Measurements from ENCODE around the gene MTG1.
"Not testable (repeated sequence)": the region's sequence is repeated elsewhere in the genome, so short reads cannot be mapped to it uniquely, and the experiment has no call there.

The MTG1 gene

GRCh38 chr10:133359554-133359971 is 34.4 kb upstream of the MTG1 start:
- DNase-seq, result no peak

DNA sequence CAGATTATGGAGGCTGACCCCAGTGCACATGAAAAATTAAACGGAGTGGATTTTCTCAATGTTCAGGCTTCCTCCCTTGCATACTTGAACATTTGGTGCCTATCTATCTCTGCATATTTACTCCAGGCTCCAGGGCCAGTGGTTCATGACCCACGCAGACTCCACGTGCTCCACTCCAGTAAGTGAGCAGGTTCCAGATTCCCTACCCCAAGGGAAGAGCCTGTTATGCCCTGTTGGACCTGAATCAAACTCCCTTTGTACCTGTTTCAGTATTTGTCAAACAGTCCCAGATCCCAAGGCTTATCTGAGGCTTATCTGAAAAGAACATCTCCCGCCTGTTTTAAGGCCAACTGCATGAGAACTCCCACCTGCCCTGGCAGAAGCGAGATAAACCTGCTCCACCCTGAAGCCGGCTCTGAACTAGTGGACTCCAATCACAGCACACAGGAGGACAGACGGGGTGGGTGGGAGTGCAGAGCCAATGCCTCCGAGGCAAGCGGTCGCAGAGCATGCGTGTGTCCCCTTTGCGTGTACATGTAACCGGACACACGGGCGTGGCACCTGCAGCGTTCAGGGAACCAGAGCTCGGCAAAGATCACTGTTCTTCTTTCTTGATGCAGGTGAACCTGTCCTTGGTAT is 33.9 kb upstream of the MTG1 start:
- DNase-seq, result no peak

DNA sequence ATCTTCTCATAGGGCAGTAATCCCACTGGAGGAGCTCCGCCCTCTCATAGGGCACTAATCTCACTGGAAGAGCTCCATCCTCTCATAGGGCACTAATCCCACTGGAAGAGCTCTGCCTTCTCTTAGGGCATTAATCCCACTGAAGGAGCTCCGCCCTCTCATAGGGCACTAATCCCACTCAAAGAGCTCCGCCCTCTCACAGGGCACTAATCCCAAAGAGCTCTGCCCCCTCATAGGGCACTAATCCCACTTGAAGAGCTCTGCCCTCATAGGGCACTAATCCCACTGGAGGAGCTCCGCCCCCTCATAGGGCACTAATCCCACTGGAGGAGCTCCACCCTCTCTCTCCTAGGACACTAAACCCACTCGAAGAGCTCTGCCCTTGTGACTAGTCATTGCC is 32.7 kb upstream of the MTG1 start:
- no peak for DNase-seq

DNA sequence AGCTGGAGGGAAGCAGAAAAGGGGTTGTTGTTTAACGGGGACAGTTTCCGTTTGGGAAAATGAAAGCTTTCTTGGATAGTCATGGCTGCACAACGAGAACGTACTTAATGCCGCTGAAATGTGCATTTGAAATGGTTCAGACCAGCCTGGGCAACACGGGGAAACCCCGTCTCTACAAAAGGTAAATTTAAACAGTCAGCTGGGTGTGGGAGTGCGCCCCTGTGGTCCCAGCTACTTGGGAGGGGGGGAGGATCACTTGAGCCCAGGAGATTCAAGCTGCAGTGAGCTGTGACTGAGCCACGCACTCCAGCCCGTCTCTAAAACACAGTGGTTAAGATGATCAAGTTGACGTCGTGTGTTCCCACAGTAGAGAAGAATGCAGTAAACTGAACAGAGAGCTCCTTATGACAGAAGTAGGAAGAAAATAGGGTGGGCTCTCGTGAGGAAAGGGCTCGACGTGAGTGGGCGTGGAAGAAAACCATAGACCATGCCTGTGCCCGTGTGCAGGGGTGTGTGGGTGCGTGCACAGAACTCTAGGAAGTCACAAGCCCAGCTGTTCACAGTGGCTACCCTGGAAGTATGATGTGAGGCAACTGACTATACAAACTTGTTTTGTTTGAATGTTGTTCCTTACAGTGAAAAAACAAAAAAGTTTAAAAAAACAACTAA is 32.0 kb upstream of the MTG1 start:
- no peak for DNase-seq

DNA sequence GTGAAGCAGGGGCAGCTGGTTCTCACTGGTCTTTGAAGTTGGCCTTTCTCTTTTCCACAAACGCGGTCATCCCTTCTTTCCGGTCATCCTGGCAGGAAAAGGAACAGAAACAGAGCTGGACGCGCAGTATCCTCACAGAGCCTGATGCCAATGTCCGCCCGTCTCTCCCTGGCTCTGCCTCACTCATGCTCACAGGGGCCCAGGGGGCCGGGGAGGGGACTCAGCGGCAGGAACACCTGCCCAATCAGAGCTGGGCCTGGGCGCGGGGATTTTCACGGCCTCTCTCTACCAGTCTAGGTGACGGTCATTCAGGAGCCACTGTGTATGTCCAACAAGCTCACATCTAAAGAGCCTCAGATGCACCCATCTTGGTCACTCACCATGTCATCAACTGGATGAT is 31.1 kb upstream of the MTG1 start:
- no peak for DNase-seq

DNA sequence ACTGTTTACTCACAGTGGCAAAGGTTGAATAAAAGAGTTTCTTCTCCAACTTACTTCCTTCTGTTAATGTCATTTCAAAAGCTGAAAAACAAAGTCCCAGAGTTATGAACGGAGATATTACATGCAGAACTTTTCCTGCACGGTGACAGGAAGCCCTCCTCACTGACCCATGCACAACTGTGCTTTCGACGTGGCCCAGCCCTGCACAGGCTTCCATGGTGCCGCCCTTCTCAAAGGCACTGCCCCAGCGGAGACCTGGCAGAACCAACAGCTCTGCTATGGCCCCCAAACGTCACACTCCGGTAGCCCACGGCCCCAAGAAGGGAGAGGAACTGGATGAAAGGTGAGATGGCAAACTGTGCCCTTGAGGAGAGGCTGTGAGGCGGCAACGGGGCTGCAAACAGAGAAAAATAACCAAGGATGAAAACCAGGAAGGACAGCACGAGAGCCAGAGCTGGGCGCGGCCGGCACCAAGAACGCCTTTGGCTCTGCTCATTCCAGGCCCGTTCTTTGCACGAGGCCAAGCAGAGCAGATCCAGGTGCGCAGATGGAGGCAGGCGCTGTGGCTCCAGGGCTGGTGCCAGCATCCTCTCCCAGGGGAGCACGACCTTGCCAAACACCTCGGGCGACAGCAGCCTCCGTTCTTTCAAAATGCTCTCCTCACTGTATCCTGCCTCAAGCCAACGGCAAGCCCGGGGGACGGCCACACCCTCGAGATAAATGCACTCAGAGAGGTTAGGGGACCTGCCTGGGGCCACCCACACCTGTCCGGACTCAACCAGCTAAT is 29.1 kb upstream of the MTG1 start:
- no peak for DNase-seq

- no peak for DNase-seq
Measured at GRCh38 chr10:133365461-133366129, 28.4 kb upstream of the MTG1 start.

- no peak for DNase-seq
Measured at GRCh38 chr10:133366130-133366478, 27.9 kb upstream of the MTG1 start.

DNA sequence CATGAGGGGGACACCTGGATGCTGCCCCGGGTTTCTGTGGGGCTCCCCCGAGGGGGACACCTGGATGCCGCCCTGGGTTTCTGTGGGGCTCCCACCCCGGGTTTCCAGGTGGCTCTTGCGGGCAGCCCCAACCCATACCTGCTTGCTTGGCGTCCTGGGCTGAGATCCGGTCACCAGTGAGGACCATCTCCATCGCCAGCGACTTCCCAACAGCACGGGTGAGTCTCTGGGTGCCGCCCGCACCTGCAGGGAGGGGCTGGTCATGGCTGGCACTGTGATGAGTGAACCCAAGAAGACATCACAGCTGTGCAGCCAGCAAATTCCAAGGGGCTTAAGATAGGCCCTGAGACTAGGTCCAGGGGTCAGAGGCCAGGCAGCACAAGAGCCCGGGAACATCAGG is 27.2 kb upstream of the MTG1 start:
- no peak for DNase-seq

DNA sequence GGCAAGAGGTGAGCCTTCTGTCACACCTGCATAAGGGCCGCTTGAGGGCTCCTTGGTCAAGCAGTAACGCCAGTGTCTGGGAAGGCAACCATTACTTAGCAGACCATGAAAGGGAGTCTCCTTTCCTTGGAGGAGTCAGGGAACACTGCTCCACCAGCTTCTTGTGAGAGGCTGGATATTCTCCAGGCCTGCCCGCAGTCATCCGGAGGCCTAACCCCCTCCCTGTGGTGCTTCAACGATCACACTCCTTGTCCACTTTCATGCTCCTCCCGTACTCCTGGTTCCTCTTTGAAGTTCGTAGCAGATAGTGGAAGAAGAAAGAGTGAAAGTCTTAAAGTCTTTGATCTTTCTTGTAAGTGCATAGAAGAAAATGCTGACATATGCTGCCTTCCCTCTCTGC is 26.5 kb upstream of the MTG1 start:
- not testable (repeated sequence) for DNase-seq

DNA sequence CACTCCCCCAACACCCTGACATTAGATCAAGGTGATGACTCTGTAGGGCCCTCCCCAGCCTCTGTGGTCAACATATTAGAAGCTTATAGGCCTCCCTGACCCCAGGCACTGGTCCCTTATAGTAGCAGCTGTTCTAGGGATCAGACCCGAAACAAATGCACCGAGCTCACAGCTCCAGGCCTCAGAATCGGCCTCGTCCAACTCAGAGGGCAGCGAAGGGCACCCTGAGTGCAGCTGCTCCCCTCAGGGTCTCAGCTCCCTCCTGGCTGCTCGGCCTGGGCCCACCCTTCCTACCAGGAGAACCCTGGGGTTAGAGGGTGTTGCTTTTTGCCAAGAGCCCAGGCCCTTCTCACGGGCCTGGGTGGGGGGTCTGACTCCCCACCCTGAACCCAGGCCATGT is 25.8 kb upstream of the MTG1 start:
- DNase-seq, result no peak

DNA sequence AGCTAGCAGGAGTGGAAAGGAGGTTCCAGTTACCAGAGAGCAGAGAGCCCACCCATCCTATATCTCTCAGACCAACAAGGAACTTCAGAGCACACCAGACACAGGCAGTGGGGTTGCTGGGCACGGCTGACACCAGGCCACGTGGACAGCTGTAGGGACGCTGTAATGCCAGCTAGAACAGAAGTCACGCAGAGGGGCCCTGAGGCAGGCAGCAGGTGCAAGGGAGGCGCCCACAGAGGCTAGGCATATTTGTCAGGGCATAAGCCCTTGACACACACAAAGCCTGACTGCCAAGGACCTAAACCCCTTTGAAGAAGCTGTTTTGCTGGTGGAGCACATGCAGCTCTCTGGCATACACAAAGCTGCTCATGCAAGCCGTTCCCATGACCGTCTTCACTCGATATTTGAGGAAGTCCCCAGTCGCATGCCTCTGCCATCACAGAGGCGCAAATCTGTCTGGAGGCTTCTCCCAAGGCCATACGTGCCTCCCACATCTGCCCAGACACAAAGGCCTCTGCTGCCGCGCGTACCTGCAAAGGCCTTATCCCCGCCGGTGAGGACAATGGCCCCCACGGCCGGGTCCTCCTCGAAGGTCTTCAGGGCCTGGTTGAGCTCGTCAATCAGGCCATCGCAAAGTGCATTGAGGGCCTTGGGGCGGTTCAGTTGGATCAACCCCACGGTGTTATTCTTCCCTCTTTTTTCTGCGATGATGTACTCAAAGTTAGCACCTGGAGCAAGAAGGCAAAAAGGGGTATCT is 23.7 kb upstream of the MTG1 start:
- no peak for DNase-seq

DNA sequence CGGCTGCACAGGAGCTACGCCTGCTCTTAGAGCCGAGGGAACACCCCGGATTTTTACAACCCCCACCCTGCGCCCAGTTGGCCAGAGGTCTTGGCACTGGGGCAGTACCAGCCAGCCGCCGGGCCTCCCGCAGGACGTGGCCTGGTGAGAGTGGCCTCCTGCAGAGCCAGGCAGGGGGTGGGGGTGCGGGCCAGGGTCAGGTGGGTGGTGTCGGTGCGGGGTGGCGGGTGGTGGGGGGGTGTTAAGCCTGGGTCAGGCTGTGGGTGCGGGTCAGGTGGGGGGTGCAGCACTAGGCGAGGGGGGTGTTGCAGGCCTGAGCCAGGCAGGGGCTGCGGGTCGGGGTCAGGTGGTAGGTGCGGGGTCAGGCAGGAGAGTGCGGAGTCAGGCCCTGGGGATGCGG is 21.4 kb upstream of the MTG1 start:
- no peak for DNase-seq

DNA sequence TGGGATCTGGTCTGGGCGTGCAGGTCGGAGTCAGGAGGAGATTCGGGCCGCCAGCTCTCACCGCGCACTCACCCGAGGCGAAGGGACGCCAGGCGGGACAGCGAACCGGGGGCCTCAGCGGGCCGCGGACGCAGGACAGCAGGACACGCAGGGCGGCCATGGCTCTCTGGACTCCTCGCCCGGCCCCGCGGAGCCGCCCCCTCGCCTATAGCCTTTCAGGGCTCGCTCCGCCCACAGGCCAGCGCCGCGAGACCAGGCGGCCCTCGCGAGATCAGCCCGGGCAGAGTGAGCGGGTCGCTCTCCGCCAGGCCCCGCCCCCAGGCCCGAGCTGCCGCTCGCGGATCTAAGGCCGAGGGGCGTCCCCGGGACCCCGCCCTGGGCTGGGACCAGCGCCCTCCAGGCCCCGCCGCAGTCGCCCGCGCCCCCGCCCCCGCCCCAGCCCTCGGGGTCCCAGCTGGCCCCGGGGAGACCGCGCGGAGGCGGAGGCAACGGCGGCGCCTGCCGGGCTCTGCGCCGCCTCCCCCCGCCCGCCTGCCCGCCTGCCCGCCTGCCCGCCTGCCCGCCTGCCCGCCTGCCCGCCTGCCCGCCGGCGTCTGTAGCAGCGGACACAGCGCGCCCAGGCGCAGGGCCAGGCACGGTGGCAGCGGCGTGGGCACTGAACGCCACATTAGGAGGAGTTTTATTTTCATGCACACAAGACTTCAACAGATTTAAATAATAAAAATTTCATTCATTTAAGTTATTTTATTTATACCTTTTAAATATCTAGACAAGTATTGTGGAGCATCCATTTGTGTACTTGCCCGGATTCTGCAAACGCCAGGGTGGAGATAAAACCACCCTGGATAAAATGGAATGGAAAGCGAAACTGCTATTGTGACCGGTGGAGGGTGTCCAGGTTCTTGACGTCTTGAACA is 20.5 kb upstream of the MTG1 start, which contains the start of gene ECHS1:
ECHS1 (minus strand) TSS at position 181 of the 917 bp plus-strand sequence; CDS start at position 160, 21 bp downstream.
- DNase-seq, result peak; percentile 55

DNA sequence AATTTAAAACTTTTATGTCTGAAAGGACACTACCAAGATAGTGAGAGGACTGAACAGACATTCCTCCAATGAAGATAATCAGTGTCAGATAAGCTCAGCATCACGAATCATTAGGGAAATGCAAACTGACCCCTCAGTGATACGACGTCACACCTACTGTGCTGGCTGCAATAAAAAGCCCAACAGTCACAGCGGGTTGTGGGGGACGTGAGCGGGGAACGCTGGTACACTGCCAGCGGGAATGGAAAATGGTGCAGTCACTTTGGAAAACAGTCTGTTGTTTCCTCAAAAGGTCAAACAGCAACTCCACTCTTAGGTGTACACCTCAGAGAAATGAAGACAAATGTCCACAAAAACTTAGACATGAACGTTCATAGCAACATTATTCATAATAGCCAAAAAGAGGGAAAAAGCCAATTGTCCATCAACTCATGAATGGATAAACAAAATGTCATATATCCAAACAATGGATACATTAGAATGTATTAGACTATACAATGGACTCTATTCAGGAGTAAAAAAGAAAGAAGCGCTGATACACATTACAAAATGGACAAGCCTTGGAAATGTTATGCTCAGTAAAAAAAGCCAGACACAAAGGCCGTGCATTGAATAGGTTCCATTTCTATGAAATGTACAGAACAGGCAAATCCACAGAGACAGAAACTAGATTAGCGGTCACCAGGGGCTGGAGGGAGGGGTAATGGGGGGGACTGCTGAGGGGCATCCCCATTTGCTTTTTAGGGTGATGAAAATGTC is 18.4 kb upstream of the MTG1 start:
- no peak for DNase-seq

GRCh38 chr10:133376183-133376582 is 17.8 kb upstream of the MTG1 start:
- not testable (repeated sequence) for DNase-seq

GRCh38 chr10:133377025-133377817 is 16.7 kb upstream of the MTG1 start:
- no peak for DNase-seq

GRCh38 chr10:133377818-133378250 is 16.1 kb upstream of the MTG1 start:
- DNase-seq, result no peak

DNA sequence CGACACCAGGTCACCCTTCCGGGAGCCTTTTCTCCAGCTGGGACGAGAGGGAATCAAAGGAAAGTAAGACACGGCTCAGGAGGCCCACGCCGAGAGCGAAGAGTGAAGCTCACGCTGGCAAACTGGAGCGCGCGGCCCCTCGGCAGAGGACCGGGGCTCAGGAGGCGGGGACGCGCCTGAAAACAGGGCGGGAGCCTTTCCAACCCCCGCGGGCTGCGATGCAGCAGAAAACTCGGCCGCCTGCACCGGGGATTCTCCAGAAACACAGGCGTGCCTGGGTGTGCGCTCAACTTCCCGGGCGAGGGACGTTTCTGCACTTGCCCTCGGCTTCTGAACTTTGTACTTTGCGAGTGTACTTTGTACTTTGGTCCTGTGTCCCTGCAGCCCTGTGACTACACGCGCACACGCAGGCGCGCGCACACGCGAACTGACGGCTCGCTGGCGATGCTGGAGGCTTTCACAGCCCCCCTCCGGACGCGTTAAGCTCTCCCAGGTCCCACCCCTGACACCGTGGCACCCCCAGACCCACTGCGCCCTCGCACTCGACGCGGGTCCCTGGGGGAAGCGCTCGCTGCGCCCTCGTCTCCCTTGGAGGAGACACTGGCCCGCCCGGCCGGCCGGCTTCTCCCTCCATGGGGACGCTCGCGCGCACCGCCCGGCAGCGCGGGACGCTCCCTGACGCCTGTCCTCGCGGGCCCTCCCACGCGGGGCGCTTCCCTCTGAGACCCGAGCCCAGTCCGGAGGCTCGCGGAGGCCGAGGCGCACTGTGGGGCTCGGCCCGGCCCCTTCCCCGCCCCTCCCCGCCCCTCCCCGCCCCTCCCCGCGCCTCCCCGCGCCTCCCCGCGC is 15.5 kb upstream of the MTG1 start:
- no peak for DNase-seq

Measured in SIG-M5 (cell line).